D341Med (cell line): Measurements from ENCODE around the gene STK25.

Experiments
- DNase-seq: peaks from one replicate; pipeline ENCODE4 v3.0.0; 2012; ENCODE audit warnings: low spot score

The STK25 gene

DNA sequence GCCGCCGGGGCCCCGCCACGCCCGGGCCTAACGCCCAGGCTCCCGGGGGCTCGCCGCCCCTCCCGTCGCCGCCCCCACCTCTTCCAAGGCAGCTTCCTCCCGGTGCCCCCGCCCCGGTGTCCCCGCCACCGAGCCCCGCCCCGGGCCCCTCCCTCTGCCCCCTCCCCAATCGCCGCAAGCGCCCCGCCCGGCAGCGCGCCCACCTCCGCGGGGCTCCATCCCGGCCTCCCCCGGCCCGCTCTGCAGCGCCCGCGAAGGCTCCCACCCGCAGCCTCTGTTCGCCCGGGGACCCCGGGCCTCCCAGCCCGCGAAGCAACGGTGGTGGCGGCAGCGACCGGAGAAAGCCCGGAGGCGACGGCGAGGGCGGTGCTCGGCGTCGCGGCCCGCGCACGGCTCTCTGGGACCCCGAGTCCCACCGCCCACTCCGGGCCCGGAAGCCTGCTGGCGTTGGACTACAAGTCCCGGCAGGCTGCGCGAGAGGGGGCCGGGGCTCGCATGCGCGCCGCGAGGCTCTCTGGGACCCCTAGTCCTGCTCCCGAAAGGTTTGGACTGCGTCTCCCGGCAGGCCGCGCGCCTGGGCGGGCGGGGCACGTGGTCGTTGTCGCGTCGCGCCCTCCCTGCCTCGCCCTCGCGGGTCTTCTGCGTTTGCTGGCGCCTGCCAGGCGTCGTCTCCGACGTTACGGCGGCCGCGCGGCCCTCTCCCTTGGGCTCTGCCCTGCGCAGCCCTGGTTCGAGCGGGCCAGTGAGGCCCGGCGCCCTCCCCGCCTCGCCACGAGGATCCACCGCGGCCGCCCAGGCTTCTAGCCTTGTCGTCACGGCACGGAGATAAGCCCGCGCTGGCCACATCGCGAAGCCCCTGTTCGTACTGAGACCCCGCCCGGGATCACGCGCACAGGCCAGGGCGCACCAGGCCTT, at the start of gene STK25:
TSS of gene STK25 (minus strand) at position 345 of the 915 bp plus-strand sequence. CDS start 549 bp downstream, outside the sequence.
- peak; percentile 98 for DNase-seq

DNA sequence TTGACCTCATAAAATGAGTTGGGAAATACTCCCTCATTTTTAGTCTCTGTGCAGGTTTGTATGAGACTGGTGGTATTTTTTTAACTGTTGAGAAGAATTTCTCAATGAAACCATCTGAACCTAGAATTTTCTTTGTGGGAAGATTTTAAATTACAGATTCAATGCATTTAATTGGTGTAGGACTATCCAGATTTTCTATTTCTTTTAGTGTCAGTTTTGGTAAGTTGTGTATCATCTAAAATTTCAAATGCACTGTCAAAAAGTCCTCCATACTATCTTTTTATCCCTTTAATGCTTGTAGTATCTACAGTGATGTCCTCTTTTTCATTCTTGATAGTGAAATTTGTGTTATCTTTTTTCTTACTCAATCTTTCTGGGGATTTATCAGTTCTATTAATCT, 48.4 kb upstream of the STK25 start:
- no peak for DNase-seq

DNA sequence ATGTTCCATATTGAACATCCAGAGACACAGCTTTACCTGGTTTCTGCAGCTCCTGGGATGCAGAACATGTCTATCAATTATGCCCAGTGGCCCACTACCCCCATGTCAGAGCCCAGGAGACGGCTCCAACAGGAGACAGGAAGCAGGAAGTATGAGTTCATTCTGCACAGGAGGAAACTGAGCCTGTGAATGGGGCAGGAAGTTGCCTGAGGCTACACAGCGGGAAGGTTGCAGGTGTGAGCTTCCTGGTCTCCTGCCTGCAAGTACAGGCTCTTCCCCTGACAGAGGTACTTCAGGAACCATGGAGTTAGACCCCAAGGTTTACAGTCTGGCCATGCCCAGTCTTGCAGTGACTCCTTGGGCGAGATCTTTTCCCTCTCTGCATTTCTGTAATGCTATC, 47.3 kb upstream of the STK25 start:
- DNase-seq, result no peak

DNA sequence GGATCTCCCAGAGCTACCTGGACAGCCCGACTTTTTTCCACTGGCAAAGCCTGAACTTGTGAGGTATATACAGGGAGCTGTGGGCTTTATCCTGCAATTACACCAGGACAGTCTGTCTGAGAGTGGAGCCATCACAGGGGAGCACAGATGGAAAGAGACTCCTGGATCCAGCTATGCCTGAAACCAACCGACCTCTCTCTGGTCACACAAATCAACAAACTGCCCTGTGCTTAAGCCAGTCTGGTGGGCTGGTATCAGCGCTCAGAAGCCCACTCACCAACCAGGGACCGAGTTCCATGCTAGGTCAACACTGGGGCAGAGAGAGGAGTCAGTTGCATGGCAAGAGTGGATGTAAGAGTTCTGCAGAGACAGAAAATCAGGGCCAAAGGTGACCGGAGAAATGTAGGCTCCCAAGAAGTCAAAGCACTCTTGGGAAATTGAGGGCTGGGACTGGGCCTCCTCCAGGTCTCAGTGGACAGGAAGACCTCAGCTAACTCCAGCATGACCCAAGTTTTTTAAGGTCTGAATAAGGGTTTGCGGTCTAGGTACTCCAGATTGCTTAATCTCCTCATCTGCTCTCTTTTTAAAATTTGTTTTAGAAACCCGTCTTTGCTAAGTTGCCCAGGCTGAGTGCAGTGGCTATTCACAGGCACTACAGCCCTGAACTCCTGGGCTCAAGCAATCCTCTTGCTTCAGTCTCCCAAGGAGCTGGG, 46.4 kb upstream of the STK25 start:
- DNase-seq, result no peak

DNA sequence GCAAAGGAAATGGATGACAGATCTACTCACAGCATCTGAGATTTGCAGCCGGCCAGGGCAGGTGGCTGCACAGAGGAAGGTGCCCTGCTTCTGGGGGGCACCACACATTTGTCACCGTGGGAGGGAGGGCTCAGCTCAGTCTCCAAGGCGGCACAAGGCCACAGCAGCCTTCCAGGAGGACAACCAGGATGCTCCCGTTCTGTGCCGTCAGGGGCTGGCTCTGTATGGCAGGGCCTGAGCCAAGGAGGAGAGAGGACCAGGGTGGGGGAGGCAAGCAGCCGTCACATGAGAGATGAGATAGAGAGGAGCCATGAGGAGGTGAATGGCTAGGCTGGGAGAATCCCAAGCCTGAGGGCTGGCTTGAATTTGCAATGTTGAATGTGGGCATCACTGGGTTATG, 45.6 kb upstream of the STK25 start:
- DNase-seq, result no peak

DNA sequence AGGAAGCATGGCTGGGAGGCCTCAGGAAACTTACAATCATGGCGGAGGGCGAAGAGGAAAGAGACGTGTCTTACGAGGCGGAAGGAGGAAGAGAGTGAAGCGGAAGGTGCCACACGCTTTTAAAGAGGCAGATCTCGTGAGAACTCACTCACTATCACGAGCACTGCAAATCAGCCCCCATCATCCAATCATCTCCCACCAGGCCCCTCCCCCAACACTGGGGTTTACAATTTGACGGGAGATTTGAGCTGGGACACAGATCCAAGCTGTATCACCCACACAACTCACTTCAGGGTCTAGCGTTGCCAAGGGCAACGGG, 45.1 kb upstream of the STK25 start:
- no peak for DNase-seq

DNA sequence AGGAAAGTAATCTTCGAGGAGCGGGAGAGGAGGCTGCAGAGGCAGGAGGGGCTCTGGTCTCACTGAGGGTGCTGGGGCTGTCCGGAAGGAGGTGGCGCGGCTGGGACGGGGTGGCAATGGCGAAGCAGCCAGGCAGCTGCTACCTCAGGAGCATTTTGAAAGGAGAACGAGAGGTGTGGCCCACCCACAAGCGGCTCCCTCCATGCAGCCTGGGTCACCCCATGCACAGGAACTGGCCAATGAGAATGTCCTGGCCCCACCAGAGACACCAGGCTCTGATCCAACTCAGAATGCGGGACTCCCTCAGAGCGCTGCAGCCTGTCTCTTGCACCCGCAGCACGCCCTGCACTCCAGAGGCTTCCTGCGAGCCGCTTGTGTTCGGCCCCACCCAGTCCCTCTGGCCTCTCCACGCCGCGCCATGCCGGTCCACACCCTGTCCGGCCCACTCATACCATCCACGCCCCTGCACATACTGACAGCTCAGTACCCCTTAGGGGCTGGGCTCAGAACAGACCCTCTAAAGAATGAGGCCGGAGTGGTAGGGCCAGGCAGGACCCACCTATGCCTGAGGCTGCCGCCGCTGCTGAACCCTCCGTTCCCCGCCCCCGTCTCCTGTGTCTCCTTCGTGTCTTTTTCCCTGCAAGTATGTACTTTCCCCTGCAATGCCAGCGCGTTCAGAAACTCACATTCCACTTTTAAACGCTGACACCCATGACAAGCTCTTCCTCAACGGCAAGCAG, 43.8 kb upstream of the STK25 start:
- DNase-seq, result no peak

DNA sequence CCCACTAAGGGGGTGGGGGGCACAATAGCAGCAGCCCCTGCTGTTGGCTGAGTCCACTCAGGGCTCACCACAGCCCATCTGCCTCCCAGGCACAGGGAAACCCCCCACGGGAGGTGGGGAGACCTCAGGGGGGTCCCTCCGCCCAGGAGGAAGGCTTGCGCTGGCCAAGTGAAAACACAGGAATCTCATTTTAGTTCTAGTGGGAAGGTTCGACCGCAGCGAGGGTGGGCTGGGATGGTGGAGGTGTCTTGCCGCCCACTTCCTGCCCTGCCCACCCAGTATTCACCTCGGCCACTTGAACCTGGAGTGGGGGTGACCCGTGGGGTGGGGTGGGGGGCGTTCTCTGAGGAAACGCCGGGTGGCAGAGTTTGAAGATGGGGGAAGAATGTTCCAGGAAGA, 43.2 kb upstream of the STK25 start:
- DNase-seq, result peak; percentile 13

DNA sequence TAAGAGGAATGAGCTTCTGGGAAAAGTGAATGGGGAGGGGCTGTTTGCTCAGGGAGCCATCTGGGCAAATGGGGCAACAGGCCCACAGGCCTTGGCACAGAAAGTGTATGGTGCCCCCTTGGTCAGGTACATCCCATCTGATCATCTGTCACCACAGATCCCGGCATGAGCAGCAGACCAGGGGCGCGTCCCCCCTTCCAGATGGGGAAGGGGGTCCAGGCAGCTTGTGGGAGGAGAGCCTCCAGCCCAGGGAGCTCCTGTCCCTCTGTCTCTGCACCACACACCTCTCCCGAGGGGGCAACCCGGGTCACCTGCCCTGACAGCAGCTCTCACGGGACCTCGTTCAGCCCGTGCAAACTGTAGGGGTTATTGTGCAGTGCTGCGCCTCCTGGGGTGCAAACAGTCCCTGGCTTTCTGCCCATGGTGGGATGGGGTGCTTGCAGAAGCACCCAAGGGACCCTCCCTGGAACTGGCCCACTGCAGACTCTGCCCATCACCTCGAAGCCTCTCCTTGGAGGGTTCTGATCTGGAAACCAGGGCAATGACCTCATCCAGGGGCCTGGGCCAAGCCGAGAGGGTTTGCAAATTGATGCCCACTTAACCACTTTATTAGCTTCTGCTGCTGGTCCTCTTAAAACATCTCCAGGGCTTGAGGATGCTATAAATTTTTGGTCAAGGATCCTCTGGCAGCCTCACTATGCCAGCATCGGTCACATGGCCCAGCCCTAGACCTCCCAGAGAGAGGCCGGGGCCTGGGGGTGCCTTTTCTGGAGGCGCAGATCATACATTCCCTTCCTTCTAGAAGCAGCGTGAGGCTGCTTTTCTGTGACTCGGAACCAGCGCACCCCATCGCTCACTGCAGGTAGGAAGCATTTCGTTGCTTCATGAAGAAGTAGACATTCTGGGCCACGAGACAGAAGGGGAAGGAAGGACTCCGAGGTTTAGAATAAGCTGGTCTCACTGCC, 42.5 kb upstream of the STK25 start:
- peak; percentile 19 for DNase-seq

DNA sequence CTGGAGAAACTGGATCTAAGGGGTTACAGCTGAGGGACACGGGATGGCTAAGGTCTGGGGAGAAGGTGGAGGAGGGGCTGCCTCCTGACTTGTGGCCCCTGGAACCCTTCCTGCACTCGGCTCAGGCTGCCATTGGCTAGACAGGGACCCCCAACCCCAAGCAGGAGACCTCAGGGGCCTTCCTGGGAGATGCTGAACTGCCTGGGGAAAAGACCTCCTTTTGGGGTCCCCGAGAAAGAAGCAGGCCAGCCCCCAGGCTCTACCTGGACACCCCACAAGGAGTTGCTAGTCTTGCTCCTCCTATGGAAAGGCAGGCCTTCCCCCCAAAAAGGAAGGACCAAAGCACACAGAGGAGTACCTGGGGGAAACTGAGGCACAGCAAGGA, 40.1 kb upstream of the STK25 start:
- DNase-seq, result no peak

DNA sequence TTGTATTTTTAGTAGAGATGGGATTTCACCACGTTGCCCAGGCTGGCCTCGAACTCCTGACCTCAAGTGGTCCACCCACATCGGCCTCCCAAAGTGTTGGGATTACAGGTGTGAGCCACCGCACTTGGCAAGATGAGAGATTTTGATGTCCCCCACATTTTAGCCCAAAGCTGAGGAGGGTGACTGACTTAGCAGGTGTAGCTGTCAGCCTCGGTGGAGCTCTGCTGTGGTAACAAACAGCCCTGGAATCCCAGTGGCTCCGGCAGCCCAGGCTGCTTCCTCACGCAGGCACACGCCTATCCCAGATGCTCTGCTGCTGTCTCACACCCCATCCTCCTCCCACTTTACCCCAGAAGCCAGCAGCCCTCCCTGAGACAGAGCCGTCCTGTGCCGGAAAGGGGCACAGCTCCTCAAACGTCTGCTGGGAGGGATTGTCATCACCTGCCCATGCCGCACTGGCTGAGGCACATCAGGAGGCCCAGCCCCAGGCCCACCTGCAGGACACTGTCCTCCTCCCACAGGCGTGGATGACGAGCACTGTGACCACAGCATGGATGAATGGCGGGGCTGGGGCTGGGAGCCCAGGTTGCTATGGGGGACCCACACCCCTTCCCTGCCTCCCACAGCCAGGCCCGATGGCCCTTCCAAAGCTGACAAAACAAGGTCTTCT, 39.5 kb upstream of the STK25 start:
- peak; percentile 12 for DNase-seq

DNA sequence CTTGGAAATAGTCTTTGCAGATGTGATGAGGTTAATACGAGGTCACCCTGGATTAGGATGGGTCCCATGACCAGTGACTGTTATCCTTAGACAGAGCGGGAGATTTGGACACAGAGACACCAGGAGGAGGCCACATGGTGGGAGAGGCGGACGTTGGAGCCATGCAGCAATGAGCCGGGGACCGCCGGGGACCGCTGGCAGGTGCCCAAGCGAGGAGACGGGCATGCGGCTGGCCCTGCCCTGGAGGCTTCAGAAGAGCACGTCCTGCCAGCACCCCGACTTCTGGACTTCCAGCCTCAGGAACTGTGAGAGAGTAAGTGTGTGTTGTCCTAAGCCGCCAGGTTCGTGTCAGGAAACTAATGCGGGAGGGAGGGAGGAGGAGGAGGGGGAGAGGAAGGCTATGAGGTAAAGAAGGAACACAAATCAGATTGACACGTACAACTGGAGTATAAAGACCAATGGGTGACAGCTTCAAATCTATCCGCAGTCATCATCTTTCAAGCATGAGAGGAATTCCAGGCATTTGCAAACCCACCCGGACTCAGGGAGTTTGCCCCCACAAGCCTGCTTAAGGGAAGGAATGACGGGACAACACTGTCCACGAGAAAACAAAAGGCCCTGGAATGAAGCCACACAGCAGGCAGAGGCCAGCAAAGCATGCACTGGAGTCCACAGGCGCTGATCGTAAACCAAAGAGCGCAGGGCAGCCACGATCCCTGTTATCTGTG, 38.6 kb upstream of the STK25 start:
- peak; percentile 15 for DNase-seq

DNA sequence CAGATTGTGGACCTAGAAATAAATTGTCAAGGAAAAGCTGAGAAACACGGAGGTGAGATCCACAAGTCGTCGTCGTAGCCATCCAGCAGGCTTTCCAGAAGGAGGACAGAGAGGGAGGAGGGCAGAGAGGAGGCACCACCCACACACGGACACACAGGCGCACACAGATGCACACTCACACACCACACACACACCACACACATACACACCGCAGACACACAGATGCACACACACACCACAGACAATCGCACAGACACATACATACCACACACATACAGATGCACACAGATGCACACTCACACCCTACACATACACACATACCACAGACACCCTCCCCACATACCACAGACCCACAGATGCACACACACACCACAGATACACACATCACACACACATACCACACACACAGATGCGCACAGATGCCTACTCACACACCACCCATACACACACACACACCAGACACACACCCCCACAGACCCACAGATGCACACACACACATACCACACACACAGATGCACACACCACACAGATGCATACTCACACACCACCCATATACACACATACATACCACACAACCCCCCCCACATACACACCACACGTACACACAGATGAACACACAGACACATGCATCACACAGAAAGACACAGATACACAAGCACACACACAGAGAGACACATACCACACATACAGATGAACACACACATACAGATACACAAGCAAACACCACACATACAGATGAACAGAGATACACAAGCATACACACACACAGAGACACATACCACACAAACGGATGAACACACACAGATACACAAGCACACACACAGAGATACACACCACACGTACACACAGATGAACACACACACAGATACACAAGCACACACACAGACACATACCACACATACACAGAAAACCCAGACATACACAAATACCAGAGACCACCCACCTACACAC, 37.4 kb upstream of the STK25 start:
- DNase-seq, result no peak

DNA sequence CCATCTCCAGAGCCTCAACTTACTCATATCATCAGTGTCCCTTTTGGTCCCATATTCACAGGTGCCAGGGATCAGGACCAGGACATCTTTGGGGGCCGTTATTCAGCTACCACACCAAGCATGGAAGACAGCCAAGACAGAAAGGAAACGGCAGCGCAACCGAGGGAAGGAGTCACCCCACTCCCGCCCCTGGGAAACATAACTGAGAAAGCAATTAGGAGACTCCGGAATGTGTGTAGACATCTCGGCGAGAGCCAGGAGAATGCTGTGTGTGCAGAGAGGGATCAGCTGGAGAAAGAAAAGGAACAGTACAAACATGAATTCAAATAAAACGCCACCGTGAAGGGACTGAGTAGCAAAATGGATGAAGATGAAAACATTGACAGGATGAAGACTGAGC, 36.7 kb upstream of the STK25 start:
- no peak for DNase-seq

DNA sequence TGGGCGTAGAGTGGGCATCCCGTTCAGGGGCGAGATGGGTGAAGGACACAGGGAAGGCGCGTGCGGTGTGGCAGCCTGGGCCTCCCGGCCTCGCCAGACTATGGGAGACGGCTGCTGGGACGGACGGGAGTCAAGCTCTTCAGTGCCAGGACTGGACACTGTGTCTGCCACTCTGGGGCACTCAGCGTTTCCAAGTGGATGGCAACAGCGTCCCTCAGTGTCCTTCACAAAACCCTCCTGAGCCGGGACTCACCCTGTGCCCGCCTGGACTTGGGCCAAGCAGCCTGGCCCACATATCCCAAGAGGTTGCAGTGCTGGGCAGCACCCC, 33.9 kb upstream of the STK25 start:
- DNase-seq, result no peak

DNA sequence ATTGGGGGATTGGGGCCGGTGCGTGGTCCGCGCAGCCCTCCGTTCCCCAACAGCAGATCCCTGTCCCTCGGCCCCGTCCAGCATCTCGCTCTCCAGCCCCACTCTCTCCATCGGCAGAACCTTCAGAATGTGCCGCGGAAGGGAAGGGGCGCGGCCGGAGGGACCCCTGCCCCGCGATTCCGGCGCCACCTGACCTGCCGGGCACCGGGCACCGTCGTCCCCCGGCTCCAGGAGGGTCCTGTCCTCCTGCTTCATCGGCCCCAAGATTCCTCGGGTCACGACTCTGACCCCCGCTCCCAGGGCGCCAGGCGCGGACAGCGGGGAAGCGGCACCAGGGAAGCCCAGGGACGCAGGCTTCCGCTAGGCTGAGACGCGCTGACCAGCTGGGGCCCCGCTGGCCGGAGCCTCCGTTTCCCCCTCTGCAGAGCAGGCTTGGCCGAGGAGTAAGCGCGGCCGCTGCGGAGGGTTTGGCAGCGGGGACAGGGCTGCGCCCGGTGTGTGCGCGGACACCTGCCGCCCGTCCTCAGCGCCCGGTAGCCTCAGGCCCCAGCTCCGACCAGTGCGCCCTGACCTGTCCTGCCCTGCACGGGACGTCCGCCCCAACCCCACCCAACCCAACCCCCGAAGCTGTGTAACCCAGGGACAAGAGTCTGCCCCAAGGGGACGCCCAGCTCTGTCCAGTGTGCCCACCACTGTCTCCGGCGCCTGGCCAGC, 33.3 kb upstream of the STK25 start:
- DNase-seq, result no peak

DNA sequence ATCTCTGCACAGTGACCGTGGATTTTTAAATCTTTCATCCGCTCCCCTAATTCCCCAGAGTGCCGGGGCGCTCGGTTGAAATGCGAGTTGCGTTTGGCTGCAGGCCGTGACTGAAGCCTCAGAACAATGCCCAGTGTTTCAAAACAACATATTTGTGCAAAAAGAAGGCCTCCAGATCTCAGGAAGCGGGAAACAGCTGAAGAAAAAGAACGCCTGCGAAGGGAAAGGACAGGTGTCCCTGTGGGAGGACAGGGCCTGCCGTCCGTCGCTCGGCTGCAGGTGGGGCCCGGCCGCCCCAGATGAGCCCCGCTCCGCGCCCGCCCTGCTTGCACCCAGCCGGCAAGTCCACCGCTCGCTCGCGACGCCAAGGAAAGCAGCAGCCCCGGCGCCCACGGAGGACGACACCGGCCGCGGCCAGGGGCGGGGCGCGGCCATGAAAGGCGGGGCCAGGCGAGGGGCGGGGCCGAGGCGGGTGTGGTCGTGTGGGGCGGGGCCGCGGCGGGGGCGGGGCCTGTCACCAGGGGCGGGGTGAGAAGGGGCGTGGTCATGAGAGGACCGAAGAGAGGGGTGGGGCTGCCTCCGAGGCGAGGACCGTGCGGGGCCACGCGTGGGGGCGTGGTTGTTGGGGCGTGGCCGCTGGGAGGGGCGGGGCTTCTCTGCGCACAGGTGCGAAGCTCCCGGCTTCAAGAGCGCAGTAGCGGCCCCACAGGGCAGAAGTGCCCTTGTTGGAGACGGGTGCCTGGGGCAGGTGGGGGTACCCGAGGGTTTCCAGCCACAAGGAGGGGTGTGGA, 32.6 kb upstream of the STK25 start:
- peak; percentile 88 for DNase-seq

DNA sequence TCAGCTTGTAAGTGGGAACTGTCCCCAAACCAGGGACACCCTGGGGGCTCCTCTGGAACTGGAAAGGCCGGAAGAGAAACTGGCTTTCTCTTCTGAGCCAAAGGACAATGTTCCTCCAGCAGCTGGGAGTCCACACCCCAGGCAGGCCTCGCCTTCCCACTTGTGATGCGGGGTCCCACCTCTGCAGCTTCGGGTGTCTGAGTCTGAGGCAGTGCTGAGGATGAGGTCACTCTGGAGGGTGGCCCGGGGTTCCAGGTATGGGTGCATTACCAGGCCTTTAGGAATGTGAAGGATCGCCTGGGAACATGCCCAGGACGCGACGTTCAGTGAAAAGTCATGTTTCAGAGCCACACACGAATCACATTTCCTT, 32.0 kb upstream of the STK25 start:
- no peak for DNase-seq
